ENCODE results near the gene PCAT7.
"Not testable (repeated sequence)": the region's sequence is repeated elsewhere in the genome, so short reads cannot be mapped to it uniquely, and the experiment has no call there.

PCAT7 gene

DNA sequence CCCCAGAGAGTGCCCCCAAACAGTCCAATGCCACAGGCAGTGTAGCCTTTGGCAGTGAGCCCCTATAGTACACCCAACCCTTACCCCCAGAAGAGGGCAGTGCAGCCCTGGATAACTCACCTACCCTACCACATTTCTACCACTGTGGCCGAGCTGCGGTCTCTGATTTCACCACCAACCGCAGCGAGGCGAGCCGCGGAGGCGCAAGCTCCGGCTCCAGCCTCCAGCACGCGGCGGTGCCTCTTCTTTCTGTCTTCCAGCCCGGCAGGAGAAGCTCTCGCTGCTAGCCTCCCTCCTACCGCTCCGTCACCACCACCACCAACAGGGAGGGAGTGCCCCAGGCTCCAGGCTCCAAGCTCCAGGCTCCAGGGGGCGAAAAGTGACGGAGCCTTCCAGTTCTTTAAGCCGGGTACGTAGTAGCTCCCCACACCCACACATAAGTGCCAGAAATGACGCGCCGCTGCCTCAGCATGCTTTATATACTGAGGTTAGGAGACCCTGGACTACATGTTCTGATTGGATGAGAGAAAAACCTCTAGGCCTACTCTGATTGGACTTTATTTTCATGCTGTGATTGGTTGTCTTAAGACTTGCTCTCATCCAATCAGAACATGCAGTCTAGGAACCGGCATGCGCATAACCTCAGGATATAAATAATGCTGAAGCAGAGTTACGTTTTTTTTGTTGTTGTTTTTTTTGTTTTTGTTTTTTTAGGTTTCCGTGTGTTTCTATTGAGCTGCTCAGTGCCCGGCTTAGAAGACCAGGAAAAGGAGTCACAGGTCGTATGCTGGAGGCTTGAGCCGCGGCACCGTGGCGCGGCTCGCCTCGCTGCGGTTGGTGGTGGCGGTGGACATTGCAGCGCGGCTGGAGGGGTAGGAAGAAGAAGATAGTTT lies at the start of gene PCAT7:
Gene PCAT7, plus strand, starts transcription at position 645 of the 893 bp plus-strand sequence.
- Histone ChIP-seq H3K9me3 (ENCODE audit: severe bottlenecking) (no peaks in the 10 kb centered on the region), H3K27ac (ENCODE audit: poor library complexity, severe bottlenecking) (peak within 1 kb of the TSS; percentile 29), H3K36me3 (ENCODE audit: low read depth) (peaks cover 4% of the 10 kb centered on the region), H3K4me3 (ENCODE audit: severe bottlenecking) (peak within 1 kb of the TSS; percentile 46), H3K27me3 (ENCODE audit: insufficient read depth, poor library complexity, severe bottlenecking) (no peaks in the 10 kb centered on the region), H3K4me1 (ENCODE audit: insufficient read depth, poor library complexity, severe bottlenecking) (peaks cover 3% of the 10 kb centered on the region)
- DNase-seq (ENCODE audit: low spot score): peak; percentile 75
- peak; percentile 81 for TF ChIP-seq CTCF (IDR thresholded peaks at IDR 0.05; ENCODE audit: poor library complexity, severe bottlenecking)
- ATAC-seq (ENCODE audit: low read depth): peak; percentile 99

GRCh38 chr9:94506370-94506769 lies 48.5 kb upstream of the PCAT7 start:
- H3K27ac ChIP-seq (ENCODE audit: poor library complexity, severe bottlenecking); H3K27me3 ChIP-seq (ENCODE audit: insufficient read depth, poor library complexity, severe bottlenecking); H3K4me3 ChIP-seq (ENCODE audit: severe bottlenecking); H3K36me3 ChIP-seq (ENCODE audit: low read depth); H3K4me1 ChIP-seq (ENCODE audit: insufficient read depth, poor library complexity, severe bottlenecking); ATAC-seq (ENCODE audit: low read depth); H3K9me3 ChIP-seq (ENCODE audit: severe bottlenecking); DNase-seq (ENCODE audit: low spot score): not testable (repeated sequence)

GRCh38 chr9:94507531-94508258 lies 47.2 kb upstream of the PCAT7 start:
- no peak for DNase-seq (ENCODE audit: low spot score)
- no peak for ATAC-seq (ENCODE audit: low read depth)
- H3K36me3 ChIP-seq (ENCODE audit: low read depth): no peaks in the 10 kb centered on the region
- H3K4me3 ChIP-seq (ENCODE audit: severe bottlenecking): no peak overlapping the region
- H3K27ac ChIP-seq (ENCODE audit: poor library complexity, severe bottlenecking): no peak overlapping the region
- H3K9me3 ChIP-seq (ENCODE audit: severe bottlenecking): peaks cover 2% of the 10 kb centered on the region
- TF ChIP-seq CTCF (IDR thresholded peaks at IDR 0.05; ENCODE audit: poor library complexity, severe bottlenecking): no peak
- H3K4me1 ChIP-seq (ENCODE audit: insufficient read depth, poor library complexity, severe bottlenecking): no peaks in the 10 kb centered on the region
- H3K27me3 ChIP-seq (ENCODE audit: insufficient read depth, poor library complexity, severe bottlenecking): no peaks in the 10 kb centered on the region

- Histone ChIP-seq H3K4me1 (ENCODE audit: insufficient read depth, poor library complexity, severe bottlenecking) (peaks cover 6% of the 10 kb centered on the region), H3K27me3 (ENCODE audit: insufficient read depth, poor library complexity, severe bottlenecking) (no peaks in the 10 kb centered on the region), H3K4me3 (ENCODE audit: severe bottlenecking) (no peak overlapping the region), H3K36me3 (ENCODE audit: low read depth) (no peaks in the 10 kb centered on the region), H3K9me3 (ENCODE audit: severe bottlenecking) (peaks cover 2% of the 10 kb centered on the region), H3K27ac (ENCODE audit: poor library complexity, severe bottlenecking) (no peak overlapping the region)
- ATAC-seq (ENCODE audit: low read depth): no peak
- no peak for DNase-seq (ENCODE audit: low spot score)
- no peak for TF ChIP-seq CTCF (IDR thresholded peaks at IDR 0.05; ENCODE audit: poor library complexity, severe bottlenecking)
Measured at GRCh38 chr9:94511134-94511954, 43.5 kb upstream of the PCAT7 start.

DNA sequence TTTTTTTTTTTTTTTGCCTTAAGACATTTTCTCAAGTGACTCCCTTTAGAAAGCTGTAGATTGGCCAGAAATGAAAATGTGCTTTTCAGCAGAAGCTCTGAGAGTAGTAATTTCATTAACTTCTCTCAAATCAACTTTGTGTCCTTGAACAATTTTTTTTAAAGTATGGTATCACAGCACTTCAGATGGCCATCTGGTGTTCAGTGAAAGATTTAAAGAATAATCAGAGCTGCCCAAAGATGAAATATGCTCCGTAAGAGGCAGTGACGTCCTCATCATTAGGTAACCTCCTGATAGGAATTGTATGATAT lies 43.0 kb upstream of the PCAT7 start:
- ATAC-seq (ENCODE audit: low read depth) (no peak), DNase-seq (ENCODE audit: low spot score) (no peak)
- Histone ChIP-seq H3K27me3 (ENCODE audit: insufficient read depth, poor library complexity, severe bottlenecking) (no peaks in the 10 kb centered on the region), H3K36me3 (ENCODE audit: low read depth) (no peaks in the 10 kb centered on the region), H3K4me3 (ENCODE audit: severe bottlenecking) (no peak overlapping the region), H3K9me3 (ENCODE audit: severe bottlenecking) (peaks cover 2% of the 10 kb centered on the region), H3K27ac (ENCODE audit: poor library complexity, severe bottlenecking) (no peak overlapping the region), H3K4me1 (ENCODE audit: insufficient read depth, poor library complexity, severe bottlenecking) (peaks cover 6% of the 10 kb centered on the region)
- no peak for TF ChIP-seq CTCF (IDR thresholded peaks at IDR 0.05; ENCODE audit: poor library complexity, severe bottlenecking)

Data from RWPE2 (cell line).